Measurements from ENCODE around the gene JARID2.

Gene JARID2

GRCh38 chr6:15303920-15304291 lies 58.0 kb downstream of the JARID2 start:
- TF ChIP-seq POLR2AphosphoS5 (IDR thresholded peaks at IDR 0.05; ENCODE audit: borderline replicate concordance, low read depth, low read length) (no peak), EZH2 (IDR thresholded peaks at IDR 0.05) (no peak), FOXP2 (optimal IDR thresholded peaks at IDR 0.05; ENCODE audit: control extremely low read depth, extremely low read length, insufficient read depth) (no peak)
- no peak overlapping the region for H3K27ac ChIP-seq
- no peak overlapping the region for H3K9ac ChIP-seq (ENCODE audit: insufficient read length)

DNA sequence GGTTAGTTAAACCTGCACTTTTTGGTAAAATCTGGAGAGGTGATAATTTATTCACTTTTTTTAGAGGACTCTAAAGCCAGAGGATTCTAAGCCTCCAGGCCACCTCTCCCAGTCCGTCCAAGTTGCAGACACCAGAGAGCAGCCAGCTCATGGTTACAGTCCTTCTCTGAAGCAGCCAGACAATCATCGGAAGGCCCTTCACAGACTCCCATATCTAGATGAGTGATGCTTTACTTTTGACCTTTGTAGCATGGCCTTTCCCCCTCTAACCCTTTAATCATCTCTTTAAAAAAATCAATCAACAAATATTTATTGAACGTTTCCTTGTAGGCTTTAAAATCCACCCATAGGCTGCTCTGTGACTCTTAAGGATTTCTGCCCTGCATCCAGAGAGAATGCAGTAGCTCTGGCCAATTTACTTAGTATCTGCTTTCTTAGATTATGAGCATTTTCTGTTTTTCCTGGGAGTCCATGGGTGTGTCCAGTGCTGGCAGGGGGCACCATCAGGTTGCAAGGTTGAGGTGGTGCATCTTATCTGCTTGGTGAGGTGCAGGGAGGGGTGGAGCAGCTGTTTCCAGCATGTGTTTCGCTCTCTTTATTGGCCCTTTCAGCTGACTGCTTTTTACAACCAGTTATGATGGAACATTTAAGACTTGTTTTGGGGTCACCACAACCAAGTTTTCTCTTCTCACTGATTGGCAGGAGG lies 58.6 kb downstream of the JARID2 start:
- Histone ChIP-seq H3K9ac (ENCODE audit: insufficient read length) (no peak overlapping the region), H3K9me3 (ENCODE audit: low read depth, low read length) (no peaks in the 10 kb centered on the region), H3K27ac (no peak overlapping the region), H3K4me3 (no peak overlapping the region), H3K36me3 (ENCODE audit: insufficient read depth, low read length) (no peaks in the 10 kb centered on the region)
- DNase-seq (ENCODE audit: low read depth, low spot score): no peak
- no peak for TF ChIP-seq POLR2AphosphoS5 (IDR thresholded peaks at IDR 0.05; ENCODE audit: borderline replicate concordance, low read depth, low read length)
- no peak for TF ChIP-seq FOXP2 (optimal IDR thresholded peaks at IDR 0.05; ENCODE audit: control extremely low read depth, extremely low read length, insufficient read depth)
- TF ChIP-seq EZH2 (IDR thresholded peaks at IDR 0.05): no peak

More at GRCh38 chr6:15303920-15304291, 58.0 kb downstream of the JARID2 start:
- no peak overlapping the region for H3K4me3 ChIP-seq
- no peak for DNase-seq (ENCODE audit: low read depth, low spot score)
- no peaks in the 10 kb centered on the region for H3K9me3 ChIP-seq (ENCODE audit: low read depth, low read length)
- H3K36me3 ChIP-seq (ENCODE audit: insufficient read depth, low read length): no peaks in the 10 kb centered on the region

- H3K27ac ChIP-seq: no peak overlapping the region
- no peaks in the 10 kb centered on the region for H3K36me3 ChIP-seq (ENCODE audit: insufficient read depth, low read length)
- no peaks in the 10 kb centered on the region for H3K9me3 ChIP-seq (ENCODE audit: low read depth, low read length)
- no peak overlapping the region for H3K4me3 ChIP-seq
- no peak for DNase-seq (ENCODE audit: low read depth, low spot score)
- no peak for TF ChIP-seq POLR2AphosphoS5 (IDR thresholded peaks at IDR 0.05; ENCODE audit: borderline replicate concordance, low read depth, low read length)
- no peak for TF ChIP-seq EZH2 (IDR thresholded peaks at IDR 0.05)
- TF ChIP-seq FOXP2 (optimal IDR thresholded peaks at IDR 0.05; ENCODE audit: control extremely low read depth, extremely low read length, insufficient read depth): no peak
- H3K9ac ChIP-seq (ENCODE audit: insufficient read length): no peak overlapping the region
Observed at GRCh38 chr6:15305496-15305895, 59.6 kb downstream of the JARID2 start.

DNA sequence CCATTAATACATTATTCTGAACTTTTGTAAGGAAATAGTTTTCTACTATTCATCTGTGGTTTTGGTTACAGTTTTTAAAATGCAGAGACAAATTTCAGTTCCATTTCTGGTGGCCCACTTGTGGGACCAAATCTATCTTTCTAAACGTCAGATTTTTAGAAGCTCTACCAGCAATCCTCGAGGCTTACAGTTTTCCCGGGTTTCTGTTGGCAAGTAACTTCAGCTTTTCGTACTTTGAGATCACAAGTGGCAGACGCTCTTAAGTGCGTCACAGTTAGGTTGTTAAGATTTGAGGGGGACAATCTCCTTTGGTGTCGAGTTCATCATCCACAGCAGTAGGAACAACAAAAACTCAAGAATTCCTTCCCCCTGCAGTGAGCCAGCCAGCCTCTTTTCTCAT lies 60.0 kb downstream of the JARID2 start:
- Histone ChIP-seq H3K9me3 (ENCODE audit: low read depth, low read length) (no peaks in the 10 kb centered on the region), H3K4me3 (no peak overlapping the region), H3K27ac (no peak overlapping the region), H3K9ac (ENCODE audit: insufficient read length) (no peak overlapping the region), H3K36me3 (ENCODE audit: insufficient read depth, low read length) (no peaks in the 10 kb centered on the region)
- no peak for DNase-seq (ENCODE audit: low read depth, low spot score)
- TF ChIP-seq POLR2AphosphoS5 (IDR thresholded peaks at IDR 0.05; ENCODE audit: borderline replicate concordance, low read depth, low read length): no peak
- TF ChIP-seq EZH2 (IDR thresholded peaks at IDR 0.05): no peak
- TF ChIP-seq FOXP2 (optimal IDR thresholded peaks at IDR 0.05; ENCODE audit: control extremely low read depth, extremely low read length, insufficient read depth): no peak

DNA sequence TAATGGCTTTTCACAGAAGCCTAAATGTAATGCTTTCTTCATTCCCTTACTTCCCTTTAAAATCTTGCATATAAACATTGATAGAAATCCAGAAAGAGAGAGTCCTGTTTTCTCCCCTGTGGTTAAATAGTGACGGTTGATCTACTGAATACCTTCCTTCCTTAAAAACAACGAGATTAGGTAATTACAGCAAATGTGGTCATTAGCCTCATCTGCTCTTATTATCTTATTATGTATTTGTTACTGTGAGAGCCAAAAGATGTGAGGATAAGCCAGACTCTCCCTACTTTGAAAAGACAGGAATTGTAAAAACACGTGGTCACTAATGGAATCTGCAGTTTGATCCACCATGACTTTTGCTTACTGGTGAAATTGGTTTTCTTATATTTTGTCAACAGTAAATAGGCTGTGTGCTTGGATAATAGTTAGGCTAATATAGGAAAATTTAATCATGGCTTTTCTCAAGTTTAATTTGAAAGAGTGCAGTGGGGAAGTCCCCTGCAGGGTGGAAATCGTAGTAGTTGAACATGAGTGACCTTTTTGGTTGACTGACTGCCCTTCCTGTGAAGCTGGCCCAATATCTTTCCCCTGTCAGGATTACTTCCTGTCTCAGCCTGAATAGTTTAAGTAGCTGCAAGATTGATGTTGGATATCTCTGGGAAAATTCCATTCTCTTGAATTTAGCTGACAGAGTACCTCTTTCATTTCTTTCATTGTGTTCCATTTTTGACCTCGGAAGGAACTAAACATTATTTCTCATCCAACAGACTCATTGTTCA lies 62.8 kb downstream of the JARID2 start:
- no peak for DNase-seq (ENCODE audit: low read depth, low spot score)
- no peak overlapping the region for H3K27ac ChIP-seq
- no peaks in the 10 kb centered on the region for H3K9me3 ChIP-seq (ENCODE audit: low read depth, low read length)
- H3K36me3 ChIP-seq (ENCODE audit: insufficient read depth, low read length): no peaks in the 10 kb centered on the region
- TF ChIP-seq POLR2AphosphoS5 (IDR thresholded peaks at IDR 0.05; ENCODE audit: borderline replicate concordance, low read depth, low read length): no peak
- no peak for TF ChIP-seq EZH2 (IDR thresholded peaks at IDR 0.05)
- no peak for TF ChIP-seq FOXP2 (optimal IDR thresholded peaks at IDR 0.05; ENCODE audit: control extremely low read depth, extremely low read length, insufficient read depth)
- H3K9ac ChIP-seq (ENCODE audit: insufficient read length): no peak overlapping the region
- no peak overlapping the region for H3K4me3 ChIP-seq

GRCh38 chr6:15309611-15310283 lies 63.9 kb downstream of the JARID2 start:
- TF ChIP-seq EZH2 (IDR thresholded peaks at IDR 0.05) (no peak), FOXP2 (optimal IDR thresholded peaks at IDR 0.05; ENCODE audit: control extremely low read depth, extremely low read length, insufficient read depth) (no peak), POLR2AphosphoS5 (IDR thresholded peaks at IDR 0.05; ENCODE audit: borderline replicate concordance, low read depth, low read length) (no peak)
- Histone ChIP-seq H3K4me3 (no peak overlapping the region), H3K9ac (ENCODE audit: insufficient read length) (no peak overlapping the region), H3K27ac (no peak overlapping the region), H3K9me3 (ENCODE audit: low read depth, low read length) (no peaks in the 10 kb centered on the region), H3K36me3 (ENCODE audit: insufficient read depth, low read length) (no peaks in the 10 kb centered on the region)
- no peak for DNase-seq (ENCODE audit: low read depth, low spot score)

DNA sequence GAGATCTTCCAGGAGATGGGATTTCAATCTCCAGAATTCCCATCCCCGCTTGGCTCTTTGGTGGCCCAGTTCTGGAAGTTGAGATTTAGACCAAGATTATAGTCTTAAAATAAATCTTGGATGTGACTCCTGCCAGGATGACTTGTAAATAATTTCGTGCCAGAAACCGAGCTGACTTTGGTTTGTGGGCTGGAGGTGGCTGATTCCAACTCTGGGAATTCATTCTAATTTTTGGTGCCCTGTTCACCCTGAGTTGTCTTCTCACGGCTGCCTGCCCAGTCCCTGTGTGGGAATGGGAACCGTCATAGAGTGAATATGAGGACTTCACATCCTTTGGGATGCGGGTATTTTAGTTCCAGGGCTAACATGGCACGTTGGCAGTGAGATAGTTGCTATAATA lies 64.8 kb downstream of the JARID2 start:
- H3K9ac ChIP-seq (ENCODE audit: insufficient read length): no peak overlapping the region
- no peaks in the 10 kb centered on the region for H3K9me3 ChIP-seq (ENCODE audit: low read depth, low read length)
- no peak overlapping the region for H3K4me3 ChIP-seq
- no peaks in the 10 kb centered on the region for H3K36me3 ChIP-seq (ENCODE audit: insufficient read depth, low read length)
- H3K27ac ChIP-seq: no peak overlapping the region
- no peak for DNase-seq (ENCODE audit: low read depth, low spot score)
- TF ChIP-seq EZH2 (IDR thresholded peaks at IDR 0.05): no peak
- TF ChIP-seq POLR2AphosphoS5 (IDR thresholded peaks at IDR 0.05; ENCODE audit: borderline replicate concordance, low read depth, low read length): no peak
- no peak for TF ChIP-seq FOXP2 (optimal IDR thresholded peaks at IDR 0.05; ENCODE audit: control extremely low read depth, extremely low read length, insufficient read depth)

DNA sequence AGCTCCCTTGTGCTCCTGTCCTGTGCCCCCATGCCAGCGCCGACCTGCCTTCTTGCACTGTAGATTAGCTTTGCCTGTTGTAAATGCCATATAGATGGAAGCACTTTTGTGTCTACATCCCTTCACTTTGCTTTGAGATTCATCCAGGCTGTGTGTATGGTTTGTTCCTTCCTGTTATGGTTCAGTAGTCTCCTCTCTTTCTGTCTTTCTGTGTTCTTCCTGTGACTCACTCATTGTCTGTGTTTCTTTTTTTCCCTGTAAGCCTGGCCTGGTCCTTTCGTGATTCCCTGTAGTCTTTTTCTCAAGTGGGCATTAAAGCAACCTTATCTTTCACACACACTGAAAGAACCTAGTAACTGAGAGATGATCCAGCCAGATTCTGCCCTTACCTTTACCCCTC lies 66.6 kb downstream of the JARID2 start:
- H3K4me3 ChIP-seq: peak overlapping the region; percentile 57; the same call in 1 of the 2 replicates
- no peaks in the 10 kb centered on the region for H3K36me3 ChIP-seq (ENCODE audit: insufficient read depth, low read length)
- H3K9me3 ChIP-seq (ENCODE audit: low read depth, low read length): no peaks in the 10 kb centered on the region
- H3K27ac ChIP-seq: no peak overlapping the region
- H3K9ac ChIP-seq (ENCODE audit: insufficient read length): no peak overlapping the region
- no peak for TF ChIP-seq POLR2AphosphoS5 (IDR thresholded peaks at IDR 0.05; ENCODE audit: borderline replicate concordance, low read depth, low read length)
- TF ChIP-seq FOXP2 (optimal IDR thresholded peaks at IDR 0.05; ENCODE audit: control extremely low read depth, extremely low read length, insufficient read depth): no peak
- TF ChIP-seq EZH2 (IDR thresholded peaks at IDR 0.05): no peak
- DNase-seq (ENCODE audit: low read depth, low spot score): no peak
